Cardiac muscle cell (in vitro differentiated cells and primary cell): ENCODE data around the gene RPLP1. TPM values are rescaled to one million over a fixed set of nuclear protein-coding genes. Genes with fewer than 3 reads are reported as not detected.

Experiments used
- DNase-seq, 2 donors: peaks; one replicate each; pipeline versions ENCODE4 v3.0.0 to v3.0.0-alpha.2; 2010 to 2017; ENCODE audit warnings: low read depth in 1 of 2, low spot score in 1 of 2
- H3K27ac ChIP-seq: fragments of 200-600 bp; sonication (generic); 2 replicates; pipeline ENCODE4 v1.5.1; 2016
- H3K27me3 ChIP-seq: fragments of 200-600 bp; sonication (generic); 2 replicates; pipeline ENCODE4 v1.6.0; 2016; ENCODE audit warnings: control low read depth
- H3K36me3 ChIP-seq: fragments of 200-600 bp; sonication (generic); 2 replicates; pipeline ENCODE4 v1.5.1; 2016; ENCODE audit warnings: control low read depth
- H3K4me1 ChIP-seq: fragments of 200-600 bp; sonication (generic); 2 replicates; pipeline ENCODE4 v1.8.1; 2017; ENCODE audit warnings: low read depth, mild to moderate bottlenecking, mixed run types
- H3K4me3 ChIP-seq: fragments of 200-600 bp; sonication (generic); 2 replicates; pipeline ENCODE4 v1.5.1; 2016; ENCODE audit warnings: mild to moderate bottlenecking
- H3K9me3 ChIP-seq: fragments of 200-600 bp; sonication (generic); 2 replicates; pipeline ENCODE4 v1.5.1; 2017; ENCODE audit warnings: low read depth, mild to moderate bottlenecking, control low read depth
- polyA plus RNA-seq: library from polyadenylated mRNA; unstranded; fragments of >200 nt; fragmentation: Nextera tagmentation; extraction: Ambion mirVana; gene quantifications from 2 replicates; pipeline ENCODE4 v1.2.1, GENCODE V29; 2016
- total RNA-seq: library from RNA; depleted of rRNA; stranded (reverse); fragments of >200 nt; gene quantifications from 2 replicates; pipeline ENCODE4 v1.2.3, GENCODE V29; 2016
- TF ChIP-seq, protein P1 (sequence below): IDR thresholded peaks from 2 replicates; pipeline ENCODE4 v1.5.1; 2012; ENCODE audit warnings: low read depth, mild to moderate bottlenecking, low read length

Gene RPLP1
- total and polyA plus RNA-seq, 2 experiments from 2014 or later: 303 to 967 TPM

DNA sequence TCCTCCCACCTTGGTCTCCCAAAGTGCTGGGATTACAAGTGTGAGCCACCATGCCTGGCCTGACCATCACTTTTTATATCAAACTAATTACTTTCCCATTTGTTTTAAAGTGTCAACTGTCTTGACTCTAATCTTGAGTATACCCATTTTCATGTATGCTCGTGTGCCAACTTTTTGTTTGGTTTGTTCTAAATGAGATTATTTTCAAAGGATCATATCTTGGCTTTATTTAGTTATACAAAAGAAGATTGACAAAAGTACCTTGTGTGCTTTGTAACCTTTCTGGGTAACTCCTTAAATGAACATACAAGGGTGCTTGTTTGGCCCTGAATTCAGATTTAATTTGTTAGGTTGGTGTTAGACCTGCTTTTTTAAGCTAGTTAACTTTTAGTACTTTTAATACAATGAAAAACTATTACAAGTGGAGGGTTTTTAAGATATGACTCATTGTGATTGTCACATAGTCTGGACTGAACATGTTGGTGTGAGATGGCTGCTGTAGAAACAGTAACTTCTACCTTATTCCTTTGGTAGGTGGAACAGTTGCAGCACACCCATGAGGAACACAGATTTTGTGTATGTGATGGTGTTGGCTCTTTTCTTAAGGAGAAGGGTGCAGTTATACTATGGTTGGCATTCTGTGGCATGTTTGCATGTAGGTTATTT, 27.7 kb upstream of the RPLP1 start:
- TF ChIP-seq, protein P1, sequence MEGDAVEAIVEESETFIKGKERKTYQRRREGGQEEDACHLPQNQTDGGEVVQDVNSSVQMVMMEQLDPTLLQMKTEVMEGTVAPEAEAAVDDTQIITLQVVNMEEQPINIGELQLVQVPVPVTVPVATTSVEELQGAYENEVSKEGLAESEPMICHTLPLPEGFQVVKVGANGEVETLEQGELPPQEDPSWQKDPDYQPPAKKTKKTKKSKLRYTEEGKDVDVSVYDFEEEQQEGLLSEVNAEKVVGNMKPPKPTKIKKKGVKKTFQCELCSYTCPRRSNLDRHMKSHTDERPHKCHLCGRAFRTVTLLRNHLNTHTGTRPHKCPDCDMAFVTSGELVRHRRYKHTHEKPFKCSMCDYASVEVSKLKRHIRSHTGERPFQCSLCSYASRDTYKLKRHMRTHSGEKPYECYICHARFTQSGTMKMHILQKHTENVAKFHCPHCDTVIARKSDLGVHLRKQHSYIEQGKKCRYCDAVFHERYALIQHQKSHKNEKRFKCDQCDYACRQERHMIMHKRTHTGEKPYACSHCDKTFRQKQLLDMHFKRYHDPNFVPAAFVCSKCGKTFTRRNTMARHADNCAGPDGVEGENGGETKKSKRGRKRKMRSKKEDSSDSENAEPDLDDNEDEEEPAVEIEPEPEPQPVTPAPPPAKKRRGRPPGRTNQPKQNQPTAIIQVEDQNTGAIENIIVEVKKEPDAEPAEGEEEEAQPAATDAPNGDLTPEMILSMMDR: no peak
- DNase-seq: no peak
- Histone ChIP-seq H3K9me3 (no peaks in the 10 kb centered on the region), H3K36me3 (peaks cover 33% of the 10 kb centered on the region), H3K4me3 (no peak overlapping the region), H3K27me3 (no peaks in the 10 kb centered on the region), H3K27ac (no peak overlapping the region), H3K4me1 (no peaks in the 10 kb centered on the region)

DNA sequence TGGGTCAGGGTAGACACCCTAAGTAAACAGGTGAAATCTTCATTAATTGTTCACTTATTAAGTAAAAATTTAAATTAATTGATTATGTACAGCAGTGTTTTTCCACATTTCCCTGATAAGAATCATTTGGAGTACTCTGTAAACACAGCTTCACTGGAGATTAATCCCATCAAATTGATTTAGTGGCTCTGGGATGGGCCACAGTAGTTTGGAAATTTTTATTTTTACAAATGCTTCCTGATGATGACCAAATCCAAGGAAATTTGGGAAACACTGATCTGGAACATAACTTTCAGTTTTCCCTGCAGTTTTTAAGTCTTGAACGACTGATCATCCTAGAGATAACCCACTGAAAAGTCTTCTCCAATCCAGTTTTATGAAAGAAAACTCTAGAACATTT, 18.8 kb upstream of the RPLP1 start:
- Histone ChIP-seq H3K9me3 (no peaks in the 10 kb centered on the region), H3K36me3 (peaks cover 11% of the 10 kb centered on the region), H3K27ac (no peak overlapping the region), H3K27me3 (no peaks in the 10 kb centered on the region), H3K4me3 (no peak overlapping the region), H3K4me1 (no peaks in the 10 kb centered on the region)
- TF ChIP-seq, protein P1: no peak
- DNase-seq: no peak

DNA sequence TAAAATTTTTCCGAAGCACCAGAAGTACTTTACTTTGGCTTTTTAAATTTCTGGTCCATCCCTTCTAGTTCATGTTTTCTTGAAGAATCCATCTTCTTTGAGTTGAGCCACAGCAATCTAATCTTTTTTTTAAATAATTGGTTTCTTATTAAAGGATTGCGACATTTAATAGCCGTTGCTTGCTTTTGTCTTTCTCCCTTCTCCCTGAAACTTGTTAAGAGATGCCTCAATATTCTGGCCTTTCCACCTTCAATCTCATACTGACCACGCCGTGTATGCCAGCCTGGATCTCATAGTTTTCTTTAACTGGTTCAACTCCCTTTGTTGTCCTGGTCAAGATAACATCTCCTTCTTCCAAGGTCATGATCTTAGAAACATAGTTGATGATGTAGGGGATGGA, 18.4 kb upstream of the RPLP1 start:
- H3K4me1 ChIP-seq: no peaks in the 10 kb centered on the region
- peaks cover 9% of the 10 kb centered on the region for H3K36me3 ChIP-seq
- H3K4me3 ChIP-seq: no peak overlapping the region
- no peaks in the 10 kb centered on the region for H3K27me3 ChIP-seq
- H3K27ac ChIP-seq: no peak overlapping the region
- no peaks in the 10 kb centered on the region for H3K9me3 ChIP-seq
- DNase-seq: no peak
- TF ChIP-seq, protein P1: no peak

DNA sequence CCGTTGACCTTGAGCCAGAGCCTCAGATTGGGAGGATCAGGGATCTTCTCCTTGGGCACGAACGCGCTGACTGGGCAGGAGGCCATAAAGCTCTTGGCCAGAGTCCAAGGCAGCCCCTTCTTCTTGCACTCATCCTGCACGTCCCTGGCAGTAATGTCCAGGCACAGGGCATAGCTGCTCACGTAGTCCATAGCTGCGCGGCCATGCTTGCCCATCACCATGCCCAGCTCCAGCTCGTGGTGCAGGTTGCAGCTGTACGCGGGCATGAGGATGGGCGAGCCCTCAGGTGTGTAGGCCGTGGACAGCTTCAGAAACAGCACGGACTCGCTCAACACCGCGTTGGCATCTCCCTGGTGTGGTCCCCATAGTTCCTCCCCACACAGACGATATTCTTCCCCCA, 17.9 kb upstream of the RPLP1 start:
- Histone ChIP-seq H3K27me3 (no peaks in the 10 kb centered on the region), H3K9me3 (no peaks in the 10 kb centered on the region), H3K27ac (no peak overlapping the region), H3K36me3 (peaks cover 9% of the 10 kb centered on the region), H3K4me3 (no peak overlapping the region), H3K4me1 (no peaks in the 10 kb centered on the region)
- TF ChIP-seq, protein P1: no peak
- no peak for DNase-seq

DNA sequence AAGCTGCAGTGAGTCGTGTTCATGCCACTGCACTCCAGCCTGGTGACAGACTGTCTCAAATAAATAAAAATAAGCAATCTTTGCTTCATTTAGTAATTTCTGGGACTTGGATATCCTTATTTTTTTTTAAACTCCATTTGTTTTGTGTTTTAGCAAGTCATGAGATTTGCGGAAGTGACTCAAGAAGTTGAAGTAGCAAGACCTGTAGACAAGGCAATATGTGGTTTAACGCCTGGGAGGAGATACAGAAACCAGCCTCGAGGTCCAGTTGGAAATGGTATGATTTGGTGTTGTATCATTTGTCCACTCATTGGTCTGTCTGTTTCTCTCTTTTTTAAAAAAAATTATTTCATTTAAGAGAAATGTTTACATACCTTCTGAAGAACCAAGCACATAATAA, 16.6 kb upstream of the RPLP1 start:
- Histone ChIP-seq H3K4me3 (no peak overlapping the region), H3K36me3 (peaks cover 9% of the 10 kb centered on the region), H3K4me1 (no peaks in the 10 kb centered on the region), H3K9me3 (no peaks in the 10 kb centered on the region), H3K27ac (no peak overlapping the region), H3K27me3 (no peaks in the 10 kb centered on the region)
- TF ChIP-seq, protein P1: no peak
- DNase-seq: no peak

DNA sequence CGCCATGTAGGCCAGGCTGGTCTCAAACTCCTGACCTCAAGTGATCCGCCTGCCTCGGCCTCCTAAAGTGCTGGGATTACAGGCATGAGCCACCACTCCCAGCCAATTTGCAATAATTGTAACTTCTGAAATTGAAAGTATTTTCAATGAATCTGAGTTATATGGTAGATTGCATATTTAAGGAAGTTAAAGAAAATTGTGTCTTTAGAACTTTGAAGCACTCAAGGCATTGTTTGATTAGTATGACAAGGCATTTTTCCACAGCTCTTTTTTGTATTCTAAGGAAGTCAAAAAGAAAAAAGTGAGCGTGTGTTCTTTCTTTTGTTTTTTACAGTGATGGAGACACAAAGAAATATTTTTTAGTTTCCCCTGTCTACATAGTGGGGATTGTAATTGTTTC, 15.7 kb upstream of the RPLP1 start:
- Histone ChIP-seq H3K4me3 (no peak overlapping the region), H3K4me1 (no peaks in the 10 kb centered on the region), H3K36me3 (peaks cover 9% of the 10 kb centered on the region), H3K27me3 (no peaks in the 10 kb centered on the region), H3K9me3 (no peaks in the 10 kb centered on the region), H3K27ac (no peak overlapping the region)
- TF ChIP-seq, protein P1: no peak
- DNase-seq: no peak
